Activated CD8-positive, alpha-beta memory T cell treated with anti-CD3 and anti-CD28 coated beads, Interleukin-2, amount 50 U/mL, for 24 hours (primary cell): Measurements from ENCODE around the gene ST3GAL6.
"Not testable (repeated sequence)": the region's sequence is repeated elsewhere in the genome, so short reads cannot be mapped to it uniquely, and the experiment has no call there.

Experiments used
- DNase-seq: peaks from one replicate; pipeline ENCODE4 v3.0.0-alpha.2; 2020; ENCODE audit errors: extremely low read depth

Gene ST3GAL6

GRCh38 chr3:98801043-98801747 lies 38.1 kb downstream of the ST3GAL6 start:
- no peak for DNase-seq

GRCh38 chr3:98805571-98805970 lies 42.4 kb downstream of the ST3GAL6 start:
- DNase-seq, result no peak

- DNase-seq, result no peak
Measured at GRCh38 chr3:98806521-98806920, 43.4 kb downstream of the ST3GAL6 start.

GRCh38 chr3:98807011-98807410 lies 43.9 kb downstream of the ST3GAL6 start:
- DNase-seq, result no peak

GRCh38 chr3:98807561-98807960 lies 44.4 kb downstream of the ST3GAL6 start:
- DNase-seq, result no peak

GRCh38 chr3:98808071-98808470 lies 44.9 kb downstream of the ST3GAL6 start:
- no peak for DNase-seq

GRCh38 chr3:98809557-98809956 lies 46.4 kb downstream of the ST3GAL6 start:
- no peak for DNase-seq

- DNase-seq, result no peak
Measured at GRCh38 chr3:98811048-98811447, 47.9 kb downstream of the ST3GAL6 start.

GRCh38 chr3:98812851-98813374 lies 49.8 kb downstream of the ST3GAL6 start:
- no peak for DNase-seq

- DNase-seq, result no peak
Measured at GRCh38 chr3:98814817-98815420, 51.8 kb downstream of the ST3GAL6 start.

GRCh38 chr3:98817547-98818041 lies 54.5 kb downstream of the ST3GAL6 start:
- DNase-seq, result no peak

GRCh38 chr3:98821063-98821462 lies 57.9 kb downstream of the ST3GAL6 start:
- no peak for DNase-seq

- no peak for DNase-seq
Measured at GRCh38 chr3:98823791-98824190, 60.7 kb downstream of the ST3GAL6 start.

- DNase-seq, result no peak
Measured at GRCh38 chr3:98824256-98824655, 61.1 kb downstream of the ST3GAL6 start.

- DNase-seq, result no peak
Measured at GRCh38 chr3:98826126-98826525, 63.0 kb downstream of the ST3GAL6 start.

GRCh38 chr3:98827221-98827920 lies 64.2 kb downstream of the ST3GAL6 start:
- DNase-seq, result no peak

- DNase-seq, result no peak
Measured at GRCh38 chr3:98829246-98829832, 66.2 kb downstream of the ST3GAL6 start.

- DNase-seq, result not testable (repeated sequence)
Measured at GRCh38 chr3:98831060-98831459, 67.9 kb downstream of the ST3GAL6 start.

- no peak for DNase-seq
Measured at GRCh38 chr3:98839846-98840245, 76.7 kb downstream of the ST3GAL6 start.

- DNase-seq, result no peak
Measured at GRCh38 chr3:98843266-98843959, 80.3 kb downstream of the ST3GAL6 start.
